Large intestine (tissue), 3 donors: ENCODE results near the gene CACNA1C. TPM values are rescaled to one million over a fixed set of nuclear protein-coding genes. Genes with fewer than 3 reads are reported as not detected.

Source experiments
- DNase-seq, 2 donors: peaks; one replicate each; pipeline versions ENCODE4 v3.0.0 to v3.0.0-alpha.2; 2013
- H3K27ac ChIP-seq: one replicate; pipeline ENCODE4 v1.5.1; 2013; ENCODE audit warnings: low read length
- H3K27me3 ChIP-seq: 2 replicates; pipeline ENCODE4 v1.6.1; 2013; ENCODE audit warnings: low read length; ENCODE audit not compliant: control insufficient read depth, insufficient read depth
- H3K36me3 ChIP-seq: 2 replicates; pipeline ENCODE4 v1.6.1; 2013; ENCODE audit warnings: low read length; ENCODE audit not compliant: control insufficient read depth, insufficient read depth
- H3K4me1 ChIP-seq: one replicate; pipeline ENCODE4 v1.6.1; 2013; ENCODE audit warnings: low read length; ENCODE audit not compliant: control insufficient read depth, insufficient read depth
- H3K4me3 ChIP-seq: one replicate; pipeline ENCODE4 v1.5.1; 2013; ENCODE audit warnings: low read length
- H3K9me3 ChIP-seq: one replicate; pipeline ENCODE4 v1.6.1; 2013; ENCODE audit warnings: mild to moderate bottlenecking, low read depth, low read length, moderate library complexity; ENCODE audit not compliant: control insufficient read depth
- WGBS: methylation state at CpG from one replicate; pipeline ENCODE4 v1.1.5; 2013; ENCODE audit warnings: low lambda C conversion rate; ENCODE audit not compliant: insufficient coverage; 5-methylcytosine and 5-hydroxymethylcytosine counted together
- polyA plus RNA-seq: library from polyadenylated mRNA; unstranded; fragments of 120-200 nt; gene quantifications from one replicate; pipeline ENCODE4 v1.2.1, GENCODE V29; 2013

The CACNA1C gene
- polyA plus RNA-seq, 1 donor = 5.9 TPM

- Histone ChIP-seq H3K4me3 (no peak overlapping the region), H3K36me3 (no peaks in the 10 kb centered on the region), H3K9me3 (no peaks in the 10 kb centered on the region), H3K4me1 (no peaks in the 10 kb centered on the region), H3K27me3 (peaks cover 6% of the 10 kb centered on the region), H3K27ac (no peak overlapping the region)
- no CpG with 5 or more reads among the region's 33 CpGs for WGBS
- DNase-seq = no peak
Observed at GRCh38 chr12:2652401-2653081, 599.8 kb downstream of the CACNA1C start.

DNA sequence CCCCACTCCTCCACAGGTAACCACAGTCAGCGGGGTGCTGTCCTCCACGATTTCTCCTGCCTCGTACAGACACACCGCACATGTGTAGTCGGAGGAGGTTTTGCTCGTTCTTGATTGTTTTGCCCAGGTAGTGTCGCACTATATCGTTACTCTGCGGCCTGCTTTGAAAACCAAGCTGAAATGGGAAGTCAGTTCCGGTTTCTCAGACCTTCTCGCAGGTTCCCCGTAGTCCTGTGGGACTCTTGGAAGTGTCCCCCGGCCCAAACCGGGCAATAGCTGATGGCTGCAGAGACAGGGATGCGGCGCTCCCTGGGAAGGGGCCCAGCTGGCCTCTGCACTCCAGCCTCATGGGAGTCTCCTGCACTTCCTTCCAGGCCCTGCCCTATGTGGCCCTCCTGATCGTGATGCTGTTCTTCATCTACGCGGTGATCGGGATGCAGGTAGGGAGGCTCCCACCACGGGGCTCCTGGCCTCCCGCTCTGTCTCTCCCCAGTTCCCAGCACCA is 600.7 kb downstream of the CACNA1C start:
- no peaks in the 10 kb centered on the region for H3K36me3 ChIP-seq
- H3K4me1 ChIP-seq = no peaks in the 10 kb centered on the region
- no peak overlapping the region for H3K27ac ChIP-seq
- peaks cover 6% of the 10 kb centered on the region for H3K27me3 ChIP-seq
- no CpG with 5 or more reads among the region's 22 CpGs for WGBS
- DNase-seq = no peak
- H3K9me3 ChIP-seq = no peaks in the 10 kb centered on the region
- no peak overlapping the region for H3K4me3 ChIP-seq

DNA sequence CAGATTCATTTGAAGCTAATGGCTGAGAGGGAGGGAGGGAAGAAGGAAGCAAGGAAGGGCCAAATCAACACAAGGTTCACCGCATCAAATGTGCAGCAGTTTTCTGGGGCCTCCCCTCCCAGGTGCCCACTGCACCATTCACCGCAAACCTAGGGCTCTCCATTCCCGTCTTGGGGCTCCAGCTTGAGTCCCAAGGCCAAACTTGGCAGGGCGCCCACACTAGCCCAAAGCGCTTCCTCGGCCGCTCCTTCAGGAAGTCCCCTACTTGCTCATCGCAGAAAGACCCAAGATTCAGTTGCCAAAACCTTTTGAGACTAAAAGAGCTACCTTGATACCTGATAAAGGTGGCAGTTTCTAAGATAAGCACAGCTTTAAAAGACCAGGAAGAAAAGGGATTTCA is 601.5 kb downstream of the CACNA1C start:
- DNase-seq = no peak
- Histone ChIP-seq H3K36me3 (no peaks in the 10 kb centered on the region), H3K4me3 (no peak overlapping the region), H3K4me1 (no peaks in the 10 kb centered on the region), H3K27me3 (peaks cover 6% of the 10 kb centered on the region), H3K27ac (no peak overlapping the region), H3K9me3 (no peaks in the 10 kb centered on the region)
- no CpG with 5 or more reads among the region's 8 CpGs for WGBS

DNA sequence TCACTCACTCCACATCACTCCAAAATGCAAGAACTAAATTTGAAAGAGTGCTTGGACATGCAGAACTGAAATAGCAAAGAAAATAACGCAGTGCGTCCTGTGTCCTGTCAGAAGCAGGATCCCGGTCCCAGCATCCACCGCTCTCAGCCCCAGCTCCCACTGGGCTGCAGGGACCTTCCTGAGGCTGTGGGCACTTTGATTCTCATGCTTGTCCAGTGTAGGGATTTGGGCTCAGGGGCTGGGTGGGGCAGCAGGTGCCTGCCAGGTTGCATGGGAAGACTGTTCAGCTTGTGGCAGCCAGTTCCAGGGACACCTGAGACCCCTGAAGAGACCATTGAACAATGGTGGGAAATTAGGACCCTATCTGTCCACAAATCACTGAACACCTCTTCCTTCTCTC is 602.0 kb downstream of the CACNA1C start:
- Histone ChIP-seq H3K36me3 (no peaks in the 10 kb centered on the region), H3K4me3 (no peak overlapping the region), H3K27ac (no peak overlapping the region), H3K4me1 (no peaks in the 10 kb centered on the region), H3K27me3 (peaks cover 6% of the 10 kb centered on the region), H3K9me3 (no peaks in the 10 kb centered on the region)
- WGBS = no CpG with 5 or more reads among the region's 4 CpGs
- no peak for DNase-seq

- no peaks in the 10 kb centered on the region for H3K36me3 ChIP-seq
- WGBS = no CpG with 5 or more reads among the region's 2 CpGs
- no peak overlapping the region for H3K4me3 ChIP-seq
- no peaks in the 10 kb centered on the region for H3K9me3 ChIP-seq
- no peak for DNase-seq
- H3K4me1 ChIP-seq = no peaks in the 10 kb centered on the region
- no peaks in the 10 kb centered on the region for H3K27me3 ChIP-seq
- H3K27ac ChIP-seq = no peak overlapping the region
Observed at GRCh38 chr12:2662524-2662923, 609.7 kb downstream of the CACNA1C start.

DNA sequence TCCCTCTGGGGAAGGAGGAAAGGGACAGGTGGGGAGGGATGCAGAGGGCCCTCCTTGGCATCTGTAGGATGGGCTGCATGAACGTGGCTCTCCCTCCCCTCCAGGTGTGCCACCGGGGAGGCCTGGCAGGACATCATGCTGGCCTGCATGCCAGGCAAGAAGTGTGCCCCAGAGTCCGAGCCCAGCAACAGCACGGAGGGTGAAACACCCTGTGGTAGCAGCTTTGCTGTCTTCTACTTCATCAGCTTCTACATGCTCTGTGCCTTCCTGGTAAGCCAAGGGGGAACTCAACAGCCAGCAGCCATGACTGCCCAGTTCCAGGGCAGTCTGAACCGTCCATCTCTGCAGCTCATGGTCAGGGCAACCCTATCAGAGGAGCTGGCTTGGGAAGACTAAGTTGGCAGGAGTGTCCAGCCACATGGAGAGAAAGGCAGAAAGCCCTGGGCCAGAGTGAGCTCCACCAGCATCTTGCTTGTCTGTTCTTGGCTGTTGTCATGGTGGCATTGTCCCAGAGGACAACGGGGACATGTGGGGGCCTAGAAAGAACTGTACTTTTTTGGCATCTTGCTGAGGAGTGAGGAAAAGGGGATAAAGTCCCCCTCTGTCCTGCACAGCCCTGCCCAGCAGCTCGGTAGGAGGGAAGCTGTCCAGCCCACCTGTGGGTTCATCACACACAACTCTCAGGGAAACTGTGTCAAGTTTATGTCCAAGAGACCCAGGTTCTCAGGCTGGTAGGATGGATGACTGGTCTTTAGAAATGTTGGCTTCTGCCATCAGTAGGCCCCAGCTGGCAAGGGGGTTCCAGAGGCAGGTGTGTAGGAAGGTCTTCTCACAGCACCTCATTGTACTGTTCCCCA is 612.2 kb downstream of the CACNA1C start:
- no peak overlapping the region for H3K27ac ChIP-seq
- DNase-seq = no peak
- H3K27me3 ChIP-seq = no peaks in the 10 kb centered on the region
- no CpG with 5 or more reads among the region's 7 CpGs for WGBS
- no peak overlapping the region for H3K4me3 ChIP-seq
- H3K4me1 ChIP-seq = no peaks in the 10 kb centered on the region
- H3K9me3 ChIP-seq = no peaks in the 10 kb centered on the region
- H3K36me3 ChIP-seq = no peaks in the 10 kb centered on the region

DNA sequence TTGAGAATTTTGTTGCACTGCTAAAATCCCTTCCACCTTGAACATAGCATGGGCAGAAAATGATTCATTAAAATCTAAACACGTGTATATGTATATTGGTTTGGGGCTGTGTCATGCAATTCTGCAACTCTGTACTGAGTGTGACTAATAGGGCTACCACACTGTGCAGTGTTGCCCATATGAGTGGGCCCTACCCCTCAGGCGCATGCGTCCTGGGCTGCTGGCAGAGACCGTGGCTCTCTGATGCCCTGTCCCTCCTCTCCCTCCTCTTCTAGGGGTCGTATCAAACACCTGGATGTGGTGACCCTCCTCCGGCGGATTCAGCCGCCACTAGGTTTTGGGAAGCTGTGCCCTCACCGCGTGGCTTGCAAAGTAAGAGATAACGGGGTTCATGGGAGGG is 613.6 kb downstream of the CACNA1C start:
- Histone ChIP-seq H3K36me3 (no peaks in the 10 kb centered on the region), H3K4me1 (no peaks in the 10 kb centered on the region), H3K27ac (no peak overlapping the region), H3K9me3 (no peaks in the 10 kb centered on the region), H3K4me3 (no peak overlapping the region), H3K27me3 (no peaks in the 10 kb centered on the region)
- no CpG with 5 or more reads among the region's 11 CpGs for WGBS
- DNase-seq = no peak

- no peaks in the 10 kb centered on the region for H3K4me1 ChIP-seq
- WGBS = no CpG with 5 or more reads among the region's 3 CpGs
- no peak overlapping the region for H3K27ac ChIP-seq
- H3K27me3 ChIP-seq = no peaks in the 10 kb centered on the region
- H3K4me3 ChIP-seq = no peak overlapping the region
- no peaks in the 10 kb centered on the region for H3K36me3 ChIP-seq
- H3K9me3 ChIP-seq = no peaks in the 10 kb centered on the region
- no peak for DNase-seq
Observed at GRCh38 chr12:2666846-2667245, 614.1 kb downstream of the CACNA1C start.

DNA sequence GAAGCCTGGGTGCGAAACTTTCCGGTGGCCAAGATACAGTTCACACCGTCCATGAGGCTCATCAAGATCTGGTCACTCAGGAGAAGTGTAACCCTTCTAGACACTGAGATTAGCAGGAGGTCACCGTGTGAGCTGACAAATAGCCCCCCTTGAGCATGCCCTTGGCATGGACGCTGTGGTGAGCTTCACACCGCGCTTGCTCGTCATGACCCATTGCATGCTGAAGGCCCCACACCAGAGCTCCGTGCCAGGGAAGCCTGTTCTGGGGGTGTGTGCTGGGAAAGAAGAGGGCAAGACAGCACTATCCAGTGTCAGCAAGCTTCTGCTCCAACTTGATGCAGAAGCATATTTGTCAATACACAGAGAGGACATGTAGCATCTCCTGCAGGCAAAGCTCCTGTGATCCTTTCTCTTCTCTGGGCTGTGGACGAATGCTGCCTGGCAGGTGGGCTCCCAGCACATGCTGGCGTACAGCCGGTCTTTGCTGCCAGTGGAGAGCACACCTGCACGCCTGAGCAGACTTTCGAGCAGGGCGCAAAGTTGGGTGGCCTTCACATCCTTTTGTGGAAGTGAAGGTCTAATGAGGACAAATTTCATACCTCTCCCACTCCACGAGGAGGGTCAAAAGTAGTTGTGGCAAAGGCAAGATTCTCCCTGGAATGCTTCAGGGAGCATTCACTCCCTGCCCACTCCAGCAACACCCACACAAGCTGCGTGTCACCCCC is 615.1 kb downstream of the CACNA1C start:
- no peak for DNase-seq
- no peaks in the 10 kb centered on the region for H3K9me3 ChIP-seq
- WGBS = no CpG with 5 or more reads among the region's 17 CpGs
- H3K27ac ChIP-seq = no peak overlapping the region
- H3K4me1 ChIP-seq = no peaks in the 10 kb centered on the region
- no peak overlapping the region for H3K4me3 ChIP-seq
- no peaks in the 10 kb centered on the region for H3K36me3 ChIP-seq
- H3K27me3 ChIP-seq = no peaks in the 10 kb centered on the region

DNA sequence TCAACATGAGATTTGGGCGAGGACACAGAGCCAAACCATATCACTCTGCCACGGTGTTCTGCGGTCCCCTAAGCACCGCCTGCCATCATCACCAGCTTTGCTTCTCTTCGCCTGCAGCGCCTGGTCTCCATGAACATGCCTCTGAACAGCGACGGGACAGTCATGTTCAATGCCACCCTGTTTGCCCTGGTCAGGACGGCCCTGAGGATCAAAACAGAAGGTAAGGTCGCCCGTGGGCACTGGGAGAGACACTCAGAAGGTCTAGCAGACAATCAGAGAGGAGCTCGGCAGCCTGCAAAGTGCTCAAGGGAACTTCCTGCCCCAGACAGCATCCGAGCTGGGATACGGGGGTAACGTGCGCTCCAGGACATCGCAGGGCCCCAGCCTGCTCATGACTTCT is 616.0 kb downstream of the CACNA1C start:
- WGBS = no CpG with 5 or more reads among the region's 17 CpGs
- Histone ChIP-seq H3K4me1 (no peaks in the 10 kb centered on the region), H3K4me3 (no peak overlapping the region), H3K36me3 (no peaks in the 10 kb centered on the region), H3K27me3 (no peaks in the 10 kb centered on the region), H3K27ac (no peak overlapping the region), H3K9me3 (no peaks in the 10 kb centered on the region)
- no peak for DNase-seq
